SK-N-MC (cell line): ENCODE measurements around the gene IL36B.

Experiments
- EZH2 ChIP-seq: fragments of 200-600 bp; sonication (generic); IDR thresholded peaks from one replicate; pipeline ENCODE4 v1.6.1; 2017; ENCODE audit warnings: antibody characterized with exemption
- FOXP2 ChIP-seq: optimal IDR thresholded peaks from 2 replicates; pipeline ENCODE3; 2011; ENCODE audit warnings: mild to moderate bottlenecking, moderate library complexity; ENCODE audit not compliant: insufficient read depth; ENCODE audit errors: extremely low read length, control extremely low read depth
- POLR2AphosphoS5 ChIP-seq: IDR thresholded peaks from 2 replicates; pipeline ENCODE4 v1.6.1; 2012; ENCODE audit warnings: mild to moderate bottlenecking, low read depth, low read length, borderline replicate concordance

GRCh38 chr2:113058411-113058994, 5.8 kb upstream of the IL36B start:
- TF ChIP-seq EZH2, result no peak
- no peak for TF ChIP-seq POLR2AphosphoS5
- no peak for TF ChIP-seq FOXP2
